Panc1 (cell line): ENCODE measurements around the gene EVX2. TPM values are rescaled to one million over a fixed set of nuclear protein-coding genes. Genes with fewer than 3 reads are reported as not detected.

ENCODE experiments used
- ATAC-seq: fragments of 200-7000 bp; cut with Tn5 transposase; 2 replicates; pipeline ENCODE4 v1.9.1; 2020; ENCODE audit warnings: mild to moderate bottlenecking, moderate library complexity
- BruUV-seq: library from RNA; stranded (reverse); fragments of 400-500 nt; replicated peaks from 2 replicates; lab custom pipeline; 2021; lab: Mats Ljungman, UMichigan
- CTCF ChIA-PET: fragments of 300-600 bp; sonication (Branson Sonifier 250); formaldehyde crosslinking; loops from one replicate; lab custom pipeline; 2022; ENCODE audit warnings: antibody characterized with exemption; lab: Charles Lee
- POLR2A ChIA-PET: fragments of 300-600 bp; sonication (Branson Sonifier 250); formaldehyde crosslinking; loops from one replicate; lab custom pipeline; 2022; ENCODE audit warnings: antibody characterized with exemption; lab: Charles Lee
- DNase-seq: peaks from one replicate; pipeline ENCODE4 v3.0.0-alpha.2; 2010; ENCODE audit warnings: low read depth, low spot score
- H3K27ac ChIP-seq: 2 replicates; pipeline ENCODE4 v1.5.1; 2011; ENCODE audit warnings: mild to moderate bottlenecking, low read length, inconsistent platforms
- H3K27me3 ChIP-seq: fragments of 200-500 bp; sonication (Bioruptor generic); 2 replicates; pipeline ENCODE4 v1.6.0; 2014; ENCODE audit warnings: low read length, inconsistent platforms; ENCODE audit not compliant: control insufficient read depth, insufficient read depth
- H3K36me3 ChIP-seq: fragments of 200-500 bp; sonication (Bioruptor generic); 2 replicates; pipeline ENCODE4 v1.5.1; 2014; ENCODE audit warnings: inconsistent platforms, mild to moderate bottlenecking, low read length, moderate library complexity; ENCODE audit not compliant: control insufficient read depth, insufficient read depth
- H3K4me1 ChIP-seq: 2 replicates; pipeline ENCODE4 v1.5.1; 2011; ENCODE audit warnings: inconsistent platforms, mild to moderate bottlenecking, low read length, moderate library complexity; ENCODE audit not compliant: control insufficient read depth, insufficient read depth
- H3K4me3 ChIP-seq, 2 experiments: 2 replicates each; pipeline ENCODE4 v1.5.1; 2011 to 2012; ENCODE audit warnings: low read depth in 2 of 2, low read length in 2 of 2, mild to moderate bottlenecking in 2 of 2, inconsistent platforms in 1 of 2, moderate library complexity in 1 of 2
- H3K9me3 ChIP-seq: fragments of 200-500 bp; sonication (Bioruptor generic); 2 replicates; pipeline ENCODE4 v1.5.1; 2014; ENCODE audit warnings: low read depth, mild to moderate bottlenecking, inconsistent platforms, low read length, moderate library complexity; ENCODE audit not compliant: control insufficient read depth, insufficient read depth
- CTCF ChIP-seq: fragments of 450-650 bp; IDR thresholded peaks from 2 replicates; pipeline ENCODE4 v1.5.1; 2017; ENCODE audit warnings: mild to moderate bottlenecking
- POLR2AphosphoS5 ChIP-seq: IDR thresholded peaks from 2 replicates; pipeline ENCODE4 v1.6.1; 2012; ENCODE audit warnings: mild to moderate bottlenecking, low read depth, low read length, moderate library complexity
- REST ChIP-seq, 2 experiments: IDR thresholded peaks; 2 replicates each; pipeline ENCODE4 v1.6.1; 2011 to 2012; ENCODE audit warnings: low read depth in 2 of 2, control low read depth in 1 of 2, low read length in 1 of 2, mild to moderate bottlenecking in 1 of 2, moderate library complexity in 1 of 2; ENCODE audit not compliant: insufficient read depth in 1 of 2
- SIN3A ChIP-seq: IDR thresholded peaks from 2 replicates; pipeline ENCODE4 v1.6.1; 2012; ENCODE audit warnings: low read depth, mild to moderate bottlenecking, low read length, moderate library complexity, borderline replicate concordance; ENCODE audit not compliant: insufficient read depth
- TCF7L2 ChIP-seq: IDR thresholded peaks from 2 replicates; pipeline ENCODE4 v1.6.1; 2011; ENCODE audit warnings: mild to moderate bottlenecking, low read depth, low read length, inconsistent platforms
- in situ Hi-C: cut with HindIII; loops from 2 replicates; pipeline ENCODE4 v1.10.0; 2016; ENCODE audit warnings: low sequenced_read_pairs, low pct_unique_long_range_greater_than_20kb
- intact Hi-C: fragments of 100-400 bp; cut with micrococcal nuclease; formaldehyde crosslinking; loops from one replicate; pipeline ENCODE4 v1.10.0; 2022; ENCODE audit not compliant: unreplicated experiment
- total RNA-seq: library from RNA; stranded (reverse); gene quantifications from one replicate; pipeline ENCODE4 v1.2.1, GENCODE V29; 2021; ENCODE audit not compliant: unreplicated experiment

The EVX2 gene
- total RNA-seq, 1 experiment from 2014 or later: not detected

GRCh38 chr2:176068419-176068832 is 15.3 kb downstream of the EVX2 start:
- in situ Hi-C loops: no loop called here
- H3K4me3 ChIP-seq: no peak overlapping the region
- no peaks in the 10 kb centered on the region for H3K36me3 ChIP-seq
- no peaks in the 10 kb centered on the region; the same call in 1 of the 2 replicates for H3K27me3 ChIP-seq
- no peak overlapping the region for H3K27ac ChIP-seq
- no peaks in the 10 kb centered on the region for H3K4me1 ChIP-seq
- BruUV-seq: no TSS peak
- CTCF ChIA-PET: no interaction called here
- ATAC-seq (no peak), DNase-seq (no peak)
- intact Hi-C loops: no loop called here
- POLR2A ChIA-PET: no interaction called here
- no peaks in the 10 kb centered on the region for H3K9me3 ChIP-seq
- no peak for TF ChIP-seq SIN3A
- no peak for TF ChIP-seq TCF7L2
- no peak for TF ChIP-seq CTCF
- no peak for TF ChIP-seq REST (IDR thresholded peaks at IDR 0.05; ENCODE audit: insufficient read depth in 1 of 2, low read depth in 2 of 2, low read length in 1 of 2)
- TF ChIP-seq POLR2AphosphoS5: no peak

- H3K9me3 ChIP-seq: no peaks in the 10 kb centered on the region
- ChIA-PET CTCF (no interaction called here), POLR2A (no interaction called here)
- no TSS peak for BruUV-seq
- H3K27ac ChIP-seq: no peak overlapping the region
- DNase-seq (no peak), ATAC-seq (0 out of 2 replicates have a peak, but pooled peaks have one; percentile 17)
- TF ChIP-seq POLR2AphosphoS5 (no peak), REST (IDR thresholded peaks at IDR 0.05; ENCODE audit: insufficient read depth in 1 of 2, low read depth in 2 of 2, low read length in 1 of 2) (no peak), TCF7L2 (no peak), SIN3A (no peak), CTCF (no peak)
- no peaks in the 10 kb centered on the region; the same call in 1 of the 2 replicates for H3K27me3 ChIP-seq
- intact Hi-C loops (no loop called here), in situ Hi-C loops (no loop called here)
- H3K36me3 ChIP-seq: no peaks in the 10 kb centered on the region
- H3K4me1 ChIP-seq: no peaks in the 10 kb centered on the region
- no peak overlapping the region for H3K4me3 ChIP-seq
These were observed 16.0 kb downstream of the EVX2 start for GRCh38 chr2:176067589-176068418.
